HL-60 (cell line): ENCODE results near the gene ELF2.

ENCODE experiments used
- CTCF ChIP-seq: IDR thresholded peaks from one replicate; pipeline ENCODE4 v1.5.1; 2011; ENCODE audit warnings: low read length, control low read depth, inconsistent platforms; ENCODE audit not compliant: insufficient read depth
- REST ChIP-seq: IDR thresholded peaks from 2 replicates; pipeline ENCODE4 v1.6.1; 2012; ENCODE audit warnings: low read depth; ENCODE audit not compliant: insufficient replicate concordance

- no peak for TF ChIP-seq CTCF
- TF ChIP-seq REST: no peak
Observed at GRCh38 chr4:139126898-139127297, 50.1 kb downstream of the ELF2 start.
